ENCODE data around the gene SYT6. TPM values are rescaled to one million over a fixed set of nuclear protein-coding genes. Genes with fewer than 3 reads are reported as not detected.

Gene SYT6
- total RNA-seq, 1 experiment from 2014 or later, result not detected

GRCh38 chr1:114199017-114199594 lies 45.4 kb upstream of the SYT6 start:
- intact Hi-C loops (cut with micrococcal nuclease), result no loop called here
- ChIA-PET RAD21 (ENCODE audit: low non-redundant PET in 1 of 2, low total read pairs in 2 of 2, uncharacterized antibody in 2 of 2, unreplicated experiment in 2 of 2) (no interaction called here), POLR2A (no interaction called here), CTCF (no interaction called here)
- no peaks in the 10 kb centered on the region for H3K9me3 ChIP-seq (ENCODE audit: control insufficient read depth in 1 of 2, insufficient read depth in 1 of 2, low read depth in 1 of 2, low read length in 2 of 2)
- H3K36me3 ChIP-seq (ENCODE audit: control insufficient read depth in 1 of 2, insufficient read depth in 2 of 2, low read length in 2 of 2), result no peaks in the 10 kb centered on the region
- no peaks in the 10 kb centered on the region for H4K20me1 ChIP-seq (ENCODE audit: insufficient read depth)
- BruUV-seq (replicated peaks), result no TSS peak
- no peaks in the 10 kb centered on the region for H3K4me1 ChIP-seq (ENCODE audit: control insufficient read depth in 1 of 2, insufficient read depth in 2 of 2, low read length in 2 of 2)
- DNase-seq (ENCODE audit: low read depth, low spot score) (no peak), ATAC-seq (no peak)
- no peaks in the 10 kb centered on the region for H3K9me2 ChIP-seq (ENCODE audit: insufficient read depth)
- no peak for TF ChIP-seq FOSL1 (IDR thresholded peaks at IDR 0.05; ENCODE audit: low read depth)
- no peak for TF ChIP-seq ZBTB33 (IDR thresholded peaks at IDR 0.05; ENCODE audit: extremely low read depth, insufficient replicate concordance, low read length)
- no peak for TF ChIP-seq CTCF (IDR thresholded peaks at IDR 0.05 in 2 of 3, conservative IDR thresholded peaks at IDR 0.05 in 1 of 3; ENCODE audit: borderline replicate concordance in 1 of 3, insufficient read depth in 1 of 3, low read depth in 2 of 3, low read length in 2 of 3)
- TF ChIP-seq ATF3 (IDR thresholded peaks at IDR 0.05), result no peak
- no peak for TF ChIP-seq EZH2phosphoT487 (IDR thresholded peaks at IDR 0.05; ENCODE audit: borderline replicate concordance)
- TF ChIP-seq ZFX (IDR thresholded peaks at IDR 0.05), result no peak
- TF ChIP-seq ZNF274 (IDR thresholded peaks at IDR 0.05; ENCODE audit: low read depth, low read length), result no peak
- TF ChIP-seq CEBPB (IDR thresholded peaks at IDR 0.05; ENCODE audit: low read depth), result no peak
- TF ChIP-seq SIN3A (IDR thresholded peaks at IDR 0.05; ENCODE audit: low read depth), result no peak
- TF ChIP-seq SP1 (IDR thresholded peaks at IDR 0.05; ENCODE audit: low read depth), result no peak
- TF ChIP-seq EZH2 (IDR thresholded peaks at IDR 0.05), result no peak
- no peak for TF ChIP-seq TCF7L2 (IDR thresholded peaks at IDR 0.05; ENCODE audit: borderline replicate concordance, extremely low read depth, insufficient read depth, insufficient read length)
- no peak for TF ChIP-seq POLR2AphosphoS5 (IDR thresholded peaks at IDR 0.05; ENCODE audit: low read depth, low read length)
- no peak for TF ChIP-seq CBX3 (IDR thresholded peaks at IDR 0.05; ENCODE audit: low read depth)
- TF ChIP-seq ELF1 (IDR thresholded peaks at IDR 0.05; ENCODE audit: borderline replicate concordance, low read depth), result no peak
- TF ChIP-seq REST (IDR thresholded peaks at IDR 0.05; ENCODE audit: low read depth), result no peak
- TF ChIP-seq POLR2A (IDR thresholded peaks at IDR 0.05; ENCODE audit: borderline replicate concordance, extremely low read depth, insufficient read depth, insufficient read length), result no peak
- TF ChIP-seq YY1 (IDR thresholded peaks at IDR 0.05; ENCODE audit: extremely low read depth, insufficient replicate concordance, low read depth, low read length), result no peak
- no peak overlapping the region for H3K4me3 ChIP-seq (replicated peaks in 1 of 2; ENCODE audit: low read depth in 1 of 2, low read length in 2 of 2)
- H2AFZ ChIP-seq (ENCODE audit: low read depth, low read length, poor library complexity, severe bottlenecking), result no peak overlapping the region
- H3K27ac ChIP-seq (ENCODE audit: low read depth, low read length), result no peak overlapping the region
- no peak overlapping the region for H3K9ac ChIP-seq (ENCODE audit: low read length)
- peaks cover 97% of the 10 kb centered on the region for H3K27me3 ChIP-seq (ENCODE audit: insufficient read depth, low read length)
- no peaks in the 10 kb centered on the region for H3K79me2 ChIP-seq (ENCODE audit: insufficient read depth, low read length)
- no peak overlapping the region for H3K4me2 ChIP-seq (ENCODE audit: low read length)
